GM19397 (cell line): ENCODE results near the gene PTMA.
"Not testable (repeated sequence)": the region's sequence is repeated elsewhere in the genome, so short reads cannot be mapped to it uniquely, and the experiment has no call there.

Source experiments
- ATAC-seq: cut with Tn5 transposase; IDR thresholded peaks from one replicate; pipeline ENCODE4 v1.9.1; 2021; ENCODE audit warnings: mild to moderate bottlenecking, moderate library complexity; ENCODE audit not compliant: unreplicated experiment

Gene PTMA

DNA sequence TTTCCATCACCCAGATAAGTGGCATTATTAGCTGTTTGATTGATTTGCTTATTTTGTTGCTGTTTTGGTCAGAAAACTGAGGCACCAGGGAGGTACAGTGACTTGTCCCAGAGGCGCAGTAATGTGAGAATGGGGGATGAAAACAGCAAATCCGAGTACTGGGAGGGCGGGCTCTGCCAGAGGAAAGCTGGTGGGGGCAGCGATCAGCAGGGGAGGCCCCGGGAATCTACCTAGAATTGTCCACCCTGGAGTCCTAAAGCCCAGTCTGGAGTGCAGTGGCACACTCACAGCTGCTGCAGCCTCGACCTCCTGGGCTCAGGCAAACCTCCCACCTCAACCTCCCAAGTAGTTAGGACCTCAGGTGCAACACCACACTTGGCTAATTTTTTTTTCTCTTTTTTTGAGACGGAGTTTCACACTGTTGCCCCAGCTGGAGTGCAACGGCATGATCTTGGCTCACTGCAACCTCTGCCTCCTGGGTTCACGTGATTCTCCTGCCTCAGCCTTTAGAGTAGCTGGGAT is 17.0 kb upstream of the PTMA start:
- ATAC-seq = no peak

DNA sequence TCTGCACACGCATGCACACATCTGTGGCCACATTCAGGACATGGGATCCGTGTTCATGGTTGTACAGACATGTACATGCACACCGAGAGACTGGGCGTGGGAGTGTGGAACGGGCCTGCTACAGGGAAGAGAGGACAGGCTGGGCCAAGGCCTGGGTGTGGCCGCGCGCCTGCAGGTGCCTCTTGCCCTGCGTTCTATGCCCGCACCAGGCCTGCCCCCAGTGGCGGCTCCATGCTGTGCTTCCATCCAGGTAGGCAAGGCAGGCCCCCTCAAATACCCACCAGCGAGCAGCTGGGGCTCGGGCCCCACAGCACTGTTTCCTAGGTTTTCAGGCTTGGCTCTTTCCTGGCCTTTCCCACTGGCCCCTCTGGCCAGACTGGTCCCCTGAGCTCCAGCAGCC is 15.5 kb upstream of the PTMA start:
- no peak for ATAC-seq

DNA sequence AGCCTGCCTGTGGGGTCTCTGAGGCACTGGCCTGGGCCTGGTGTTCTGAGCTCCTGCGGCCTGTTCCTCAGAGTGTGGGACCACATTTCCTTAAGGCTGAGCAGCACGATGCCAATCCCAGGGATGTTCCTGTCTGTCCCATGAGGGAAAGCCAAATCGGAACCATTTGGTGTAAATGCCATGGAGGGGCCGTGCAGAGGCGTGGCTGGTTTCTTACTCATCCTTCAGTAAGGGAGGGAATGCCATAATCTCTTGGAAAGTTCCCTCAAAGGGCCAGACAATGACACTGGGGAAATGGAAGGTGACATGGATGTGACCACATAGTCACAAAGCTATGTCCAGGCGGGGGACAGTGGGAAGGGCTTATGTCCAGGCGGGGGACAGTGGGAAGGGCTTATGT is 14.4 kb upstream of the PTMA start:
- ATAC-seq = no peak

DNA sequence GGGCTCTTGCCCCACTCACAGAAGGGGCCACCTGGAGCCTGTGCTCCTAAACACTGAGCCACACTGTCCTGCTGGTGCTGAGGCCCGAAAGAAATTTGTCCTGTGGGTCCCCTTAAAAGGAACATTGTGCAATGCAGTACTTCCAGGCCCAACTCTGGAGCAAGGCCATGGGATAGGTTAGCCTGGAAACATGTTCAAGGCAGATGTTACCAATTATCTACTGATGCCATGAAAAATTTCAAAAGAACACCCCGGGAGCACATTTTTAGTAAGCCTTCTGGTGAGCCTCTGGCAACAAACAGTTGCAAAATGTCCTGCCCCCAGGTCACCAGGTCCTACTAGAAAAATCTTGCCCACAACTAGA is 12.3 kb upstream of the PTMA start:
- ATAC-seq = no peak

DNA sequence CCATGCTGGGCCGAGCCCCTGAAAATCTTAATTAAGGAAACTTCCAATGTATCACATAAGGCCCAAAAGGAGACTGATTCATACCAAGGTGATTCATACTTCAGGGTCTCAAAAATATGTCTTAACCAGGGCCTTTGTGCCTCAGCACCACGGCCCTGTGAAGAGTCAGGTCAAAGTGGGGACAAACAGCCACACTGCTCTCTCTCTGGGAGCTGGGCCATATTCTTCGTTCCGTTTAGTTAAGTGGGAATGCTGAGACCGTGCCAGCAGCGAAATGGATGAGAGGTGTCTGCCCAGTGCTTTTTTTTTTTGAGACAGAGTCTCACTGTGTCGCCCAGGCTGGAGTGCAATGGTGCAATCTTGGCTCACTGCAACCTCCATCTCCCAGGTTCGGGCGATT is 9.3 kb upstream of the PTMA start:
- ATAC-seq = no peak

DNA sequence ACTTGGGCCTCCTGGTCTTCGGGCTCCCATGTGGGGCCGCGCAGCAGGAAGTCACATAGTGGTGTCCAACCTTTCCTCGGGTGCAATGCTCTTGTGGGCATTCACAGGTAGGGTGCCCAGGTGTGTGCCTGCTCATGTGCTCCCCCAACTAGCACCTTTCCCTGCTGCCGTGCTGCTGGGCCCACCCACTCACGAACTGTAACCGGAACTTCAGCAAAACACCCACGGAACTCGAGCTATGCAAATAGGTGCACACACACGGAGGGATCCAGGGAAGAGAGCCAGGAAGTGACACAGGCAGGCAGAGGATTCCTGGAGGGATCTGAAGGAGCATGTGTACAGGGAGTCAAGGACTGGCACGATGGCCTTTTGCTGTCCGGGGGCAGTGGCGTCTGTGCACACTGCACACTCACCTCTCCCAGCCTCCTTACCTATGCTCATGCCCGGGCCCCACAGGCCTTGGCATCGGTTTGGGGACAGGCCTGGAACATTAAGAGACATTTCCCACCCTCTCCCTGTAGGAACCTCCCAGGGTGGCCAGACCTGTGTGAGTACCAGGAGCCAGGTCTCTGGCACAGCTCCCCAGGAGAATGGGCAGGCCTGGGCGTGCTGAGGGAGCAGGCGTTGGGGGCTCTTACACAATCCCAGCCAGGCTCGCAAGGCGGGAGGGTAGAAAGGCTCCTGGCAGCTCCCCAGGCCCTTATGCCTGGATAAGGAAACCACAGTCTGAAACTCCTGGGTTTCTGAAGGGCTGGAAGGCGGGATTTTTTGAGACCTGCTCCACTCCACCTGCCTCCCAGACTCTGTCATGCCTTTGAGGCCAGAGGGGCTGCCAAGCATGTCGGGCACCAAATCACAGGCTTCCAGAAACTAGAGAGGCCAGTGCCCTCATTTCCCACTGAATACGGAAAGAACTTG is 6.6 kb upstream of the PTMA start:
- no peak for ATAC-seq

DNA sequence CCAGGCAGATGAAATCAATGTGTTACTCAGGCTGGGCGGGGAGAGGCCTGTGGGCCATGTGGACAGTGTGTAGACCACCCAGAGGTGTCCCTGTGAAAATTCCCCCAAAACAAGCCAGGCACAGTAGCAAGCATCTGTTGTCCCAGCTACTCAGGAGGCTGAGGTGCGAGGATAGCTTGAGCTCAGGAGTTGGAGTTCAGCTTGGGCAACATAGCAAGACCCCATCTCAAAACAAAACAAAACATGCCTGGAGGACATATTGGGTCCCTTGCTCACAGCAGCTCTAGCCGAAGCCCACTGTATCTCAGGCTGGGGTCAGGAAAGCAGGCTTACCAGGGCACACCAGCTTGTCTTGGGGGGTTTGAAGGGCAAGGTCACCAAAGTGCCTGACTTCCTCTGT is 4.3 kb upstream of the PTMA start:
- ATAC-seq = no peak

DNA sequence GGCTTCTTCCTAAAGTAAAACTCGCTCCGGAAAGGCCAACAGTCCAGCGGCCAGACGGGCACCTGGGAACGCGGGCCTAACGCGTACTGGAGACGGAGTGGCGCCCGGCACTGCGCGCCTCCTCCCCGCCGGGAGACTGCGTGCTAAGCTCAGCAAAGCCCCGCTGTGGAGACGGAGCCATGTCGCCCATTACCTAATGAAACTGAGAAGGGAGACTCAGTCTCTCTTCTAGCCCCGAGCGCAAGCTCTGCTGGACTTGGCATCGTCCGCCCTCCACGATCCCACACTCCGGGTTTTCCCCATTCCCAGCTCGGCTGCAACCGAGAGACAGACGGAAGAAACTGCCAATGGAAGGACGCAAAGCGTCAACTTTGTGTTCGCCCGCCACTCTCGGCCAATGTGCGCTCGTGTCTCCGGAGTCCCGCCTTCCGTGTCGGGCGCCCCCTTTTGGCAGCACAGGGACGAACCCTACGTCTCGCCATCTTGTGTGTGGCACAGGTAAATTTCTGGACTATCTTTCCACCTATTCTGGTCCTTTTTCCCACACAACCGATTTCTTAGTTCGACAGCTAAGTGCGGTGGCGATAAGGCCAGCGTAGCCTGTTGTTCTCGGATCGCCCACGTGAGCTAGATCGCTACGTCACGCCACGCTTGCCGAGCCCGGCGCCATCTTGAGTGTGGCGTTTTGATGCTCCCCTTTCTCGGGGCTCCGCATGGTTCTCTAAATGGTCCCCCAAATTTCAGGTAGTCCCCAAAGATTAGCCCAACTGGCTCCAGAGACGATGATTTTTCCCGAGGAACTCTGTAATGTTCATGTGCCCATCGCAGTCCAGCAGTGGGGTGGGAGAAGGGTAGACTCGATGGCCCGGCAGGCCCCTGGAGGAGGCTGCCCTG is 1.3 kb upstream of the PTMA start:
- peak; percentile 28 for ATAC-seq

DNA sequence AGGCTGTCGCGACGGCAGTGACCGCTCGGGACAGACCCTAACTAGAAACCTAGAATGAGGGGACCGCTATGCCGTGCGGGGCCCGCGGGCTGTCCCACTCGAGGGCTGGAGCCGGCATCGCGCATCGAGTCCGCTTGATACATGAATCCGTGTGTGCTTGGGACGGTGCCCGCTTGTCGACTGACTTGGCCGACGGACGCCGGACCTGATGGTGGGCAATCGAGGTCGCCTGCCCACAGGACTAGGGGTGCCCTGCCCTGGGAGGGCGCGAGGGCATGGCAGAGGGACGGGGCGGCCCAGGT is 749 bp upstream of the PTMA start:
- peak; percentile 0 for ATAC-seq

DNA sequence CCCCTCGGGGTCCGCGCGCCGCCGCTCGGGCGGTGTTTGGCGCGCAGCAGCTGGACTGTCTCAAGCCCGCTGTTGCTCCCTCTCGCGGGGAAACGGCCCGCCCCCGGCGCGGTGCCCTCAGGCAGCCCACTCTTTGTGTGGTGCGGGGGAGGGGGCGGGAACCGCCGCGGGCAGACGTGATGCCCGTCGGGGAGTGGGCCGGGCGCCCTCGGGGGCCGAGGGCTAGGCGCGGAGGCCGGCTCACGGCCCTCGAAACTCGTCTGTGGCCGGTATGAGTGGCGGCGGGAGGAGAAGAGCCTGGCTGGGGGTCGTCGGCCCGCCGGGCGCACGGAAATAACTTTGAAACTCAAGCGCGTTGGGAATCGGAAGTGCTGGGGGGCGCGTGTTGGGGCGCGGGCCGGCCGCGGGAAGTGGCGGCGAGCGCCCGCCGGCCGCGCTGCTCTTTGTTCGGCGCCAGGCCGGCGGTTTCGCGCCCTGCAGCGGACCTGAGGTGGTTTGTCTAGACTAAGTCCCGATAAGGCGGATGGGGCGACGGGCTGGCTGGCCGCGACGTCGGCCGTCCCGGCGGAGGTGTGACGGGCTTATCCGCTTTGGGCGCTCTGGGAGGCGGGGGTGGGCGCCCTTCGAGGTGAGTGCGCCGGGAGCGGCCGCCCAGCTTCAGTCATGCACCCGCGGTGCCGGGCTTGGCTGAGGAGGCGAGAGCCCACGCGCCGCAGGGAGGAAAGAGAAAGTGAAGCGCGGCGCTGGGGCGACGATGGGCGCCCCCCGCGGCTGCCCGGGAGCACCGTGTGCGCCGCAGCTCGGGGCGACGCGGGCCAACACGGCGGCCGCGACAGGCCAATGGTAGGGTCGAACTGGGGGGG is 679 bp downstream of the PTMA start:
- no peak for ATAC-seq

DNA sequence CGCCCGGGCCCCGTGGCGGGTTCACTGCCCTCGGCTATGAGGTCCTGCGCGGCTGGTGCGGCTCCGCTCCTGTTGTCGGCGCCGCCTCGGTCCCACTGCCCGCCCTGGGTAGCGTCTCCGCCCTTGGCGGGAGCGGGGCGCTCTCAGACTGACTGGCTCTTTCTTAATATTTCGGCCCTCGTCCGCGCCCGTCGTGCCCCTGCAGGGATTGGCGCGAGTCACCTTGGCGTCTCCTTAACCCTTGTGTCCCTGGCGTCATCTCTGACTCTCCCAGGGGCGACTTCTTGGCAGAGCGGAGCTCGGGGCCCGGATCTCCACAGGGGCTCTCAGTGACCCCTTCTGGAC is 1.3 kb downstream of the PTMA start:
- no peak for ATAC-seq

DNA sequence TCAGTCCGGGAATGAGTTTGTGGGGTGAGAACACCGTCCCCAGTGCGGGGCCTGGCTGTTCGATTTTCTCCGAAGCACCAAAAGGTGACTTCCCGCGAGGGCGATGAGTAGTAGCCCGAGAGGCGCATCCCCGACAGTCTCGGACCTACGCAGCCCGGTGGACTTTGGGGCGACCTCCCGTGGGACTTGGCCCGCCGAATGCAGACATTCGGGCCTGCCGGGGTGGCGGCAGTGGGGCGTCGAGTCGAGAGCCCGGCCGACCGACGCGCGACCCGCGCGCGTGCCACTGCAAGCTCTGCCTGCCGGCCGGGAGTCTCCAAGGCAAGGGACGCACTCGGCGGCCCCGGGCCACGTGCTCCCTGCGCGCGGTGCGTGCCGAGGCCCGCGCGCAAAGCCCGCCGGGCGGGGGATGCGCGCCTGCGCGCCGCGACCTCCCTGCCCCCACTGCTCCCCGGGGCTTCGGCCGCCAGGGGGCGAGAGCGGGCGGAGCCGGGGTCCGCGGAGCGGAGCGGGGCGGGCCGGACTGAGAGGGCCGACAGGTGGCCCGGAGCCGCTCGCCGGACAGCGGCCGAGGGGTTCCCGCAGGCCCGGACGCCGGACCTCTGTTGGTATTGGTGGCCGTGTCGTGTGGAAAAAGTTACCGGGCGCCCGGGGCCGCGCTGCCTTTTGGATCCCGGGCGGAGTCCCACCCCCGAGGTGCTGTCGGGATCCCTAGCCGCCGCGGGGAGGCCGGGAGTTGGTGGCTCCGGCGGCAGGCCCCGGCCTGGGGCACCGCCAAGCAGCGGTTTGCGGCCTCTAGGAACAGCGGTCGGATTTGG is 1.9 kb downstream of the PTMA start:
- ATAC-seq = peak; percentile 17

DNA sequence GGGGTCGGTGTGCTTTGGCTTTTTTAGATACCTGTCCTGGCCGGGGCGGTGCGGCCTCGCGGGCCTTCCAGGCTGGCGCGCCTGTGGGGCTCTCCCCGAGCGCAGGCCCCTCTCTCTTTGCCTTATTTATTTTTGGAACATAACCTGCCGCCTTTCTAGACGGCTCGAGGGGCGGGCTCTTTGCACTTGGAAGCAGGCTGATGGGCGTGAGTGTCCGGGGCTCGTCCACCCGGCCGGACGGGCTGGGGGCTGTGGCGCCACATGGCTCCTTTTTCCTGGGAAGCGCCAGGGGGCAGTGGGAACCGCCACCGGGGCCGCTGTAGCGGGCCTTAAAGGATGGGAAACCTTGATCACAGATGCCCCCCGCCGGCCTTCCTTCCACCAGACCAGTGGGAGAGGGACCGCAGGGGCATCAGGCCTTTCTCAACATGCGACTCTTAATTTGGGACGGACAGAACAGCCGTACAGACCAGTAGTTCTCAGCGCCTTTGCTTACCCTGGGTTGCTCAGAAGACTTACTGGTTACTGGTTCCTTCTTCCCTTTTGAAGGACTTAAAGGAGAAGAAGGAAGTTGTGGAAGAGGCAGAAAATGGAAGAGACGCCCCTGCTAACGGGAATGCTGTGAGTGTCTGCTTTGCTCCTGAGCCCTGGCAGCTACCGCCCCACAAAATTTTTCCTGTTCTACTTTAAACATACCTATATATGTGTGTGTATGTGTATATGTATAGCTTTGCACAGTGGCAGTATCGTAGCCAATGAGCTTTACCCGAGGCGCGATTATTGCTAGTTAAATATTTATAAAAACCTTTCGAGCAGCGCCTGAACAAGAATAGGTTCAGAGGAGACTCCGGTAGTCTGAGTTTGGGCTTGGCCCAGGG is 2.7 kb downstream of the PTMA start:
- ATAC-seq = no peak

DNA sequence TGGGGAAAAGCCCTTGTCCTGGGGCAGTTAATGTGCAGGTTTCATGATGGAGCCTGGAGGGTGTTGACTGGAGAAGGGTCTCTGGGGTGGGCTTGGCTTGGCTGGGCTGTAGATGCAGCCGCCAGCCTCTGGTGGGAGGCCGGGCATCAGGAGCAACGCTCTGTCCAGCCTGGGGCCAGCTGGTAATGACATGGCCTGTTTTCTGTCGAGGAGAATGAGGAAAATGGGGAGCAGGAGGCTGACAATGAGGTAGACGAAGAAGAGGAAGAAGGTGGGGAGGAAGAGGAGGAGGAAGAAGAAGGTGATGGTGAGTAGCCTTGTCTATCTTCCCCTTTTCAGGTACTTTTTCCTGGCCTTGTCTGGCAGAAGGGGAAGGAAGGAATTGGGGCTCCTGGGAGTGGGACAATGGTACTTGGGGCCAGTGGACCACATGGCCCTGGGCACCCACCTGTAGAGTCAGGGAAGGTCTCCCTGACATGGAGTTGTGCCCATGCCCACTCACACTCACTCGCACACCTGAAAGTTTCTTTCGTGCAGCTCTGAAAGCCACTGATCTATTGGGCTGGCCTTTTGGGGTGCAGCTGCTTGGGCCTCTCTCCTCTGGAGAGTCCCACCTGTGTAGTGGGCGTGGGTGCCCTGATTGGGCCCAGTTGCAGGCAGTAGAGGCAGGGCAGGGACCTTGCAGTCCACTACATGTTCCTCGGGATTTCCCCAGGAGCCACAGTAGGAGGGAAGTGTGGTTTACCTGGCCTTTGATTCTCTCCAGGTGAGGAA is 3.5 kb downstream of the PTMA start:
- ATAC-seq = no peak

DNA sequence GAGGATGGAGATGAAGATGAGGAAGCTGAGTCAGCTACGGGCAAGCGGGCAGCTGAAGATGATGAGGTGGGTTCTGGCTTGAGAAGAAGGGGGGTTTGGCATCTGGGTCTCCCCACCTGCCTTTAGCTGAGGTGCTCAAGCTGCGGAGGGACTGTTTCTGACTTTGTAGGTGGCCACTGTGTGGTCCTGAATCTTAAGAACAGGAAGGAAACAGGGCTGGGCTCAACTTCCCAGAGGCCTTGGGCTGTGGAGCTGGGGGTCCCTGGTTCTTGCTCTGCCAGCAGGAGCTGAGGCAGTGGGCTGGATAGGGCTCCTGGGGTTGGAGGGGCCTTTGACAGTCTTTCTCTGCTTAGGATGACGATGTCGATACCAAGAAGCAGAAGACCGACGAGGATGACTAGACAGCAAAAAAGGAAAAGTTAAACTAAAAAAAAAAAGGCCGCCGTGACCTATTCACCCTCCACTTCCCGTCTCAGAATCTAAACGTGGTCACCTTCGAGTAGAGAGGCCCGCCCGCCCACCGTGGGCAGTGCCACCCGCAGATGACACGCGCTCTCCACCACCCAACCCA is 4.2 kb downstream of the PTMA start:
- not testable (repeated sequence) for ATAC-seq

DNA sequence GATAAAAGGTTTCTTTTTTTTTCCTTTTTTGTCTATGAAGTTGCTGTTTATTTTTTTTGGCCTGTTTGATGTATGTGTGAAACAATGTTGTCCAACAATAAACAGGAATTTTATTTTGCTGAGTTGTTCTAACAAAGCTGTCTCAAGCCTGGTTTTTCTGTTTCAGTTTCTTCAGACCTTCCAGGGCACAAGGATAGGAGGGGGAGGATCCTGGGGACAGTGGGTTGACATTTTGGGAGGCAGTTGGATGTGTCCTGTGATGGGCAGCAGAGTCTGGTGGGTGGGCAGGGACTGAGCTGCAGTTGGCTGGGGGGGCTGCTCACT is 5.0 kb downstream of the PTMA start:
- ATAC-seq = not testable (repeated sequence)

DNA sequence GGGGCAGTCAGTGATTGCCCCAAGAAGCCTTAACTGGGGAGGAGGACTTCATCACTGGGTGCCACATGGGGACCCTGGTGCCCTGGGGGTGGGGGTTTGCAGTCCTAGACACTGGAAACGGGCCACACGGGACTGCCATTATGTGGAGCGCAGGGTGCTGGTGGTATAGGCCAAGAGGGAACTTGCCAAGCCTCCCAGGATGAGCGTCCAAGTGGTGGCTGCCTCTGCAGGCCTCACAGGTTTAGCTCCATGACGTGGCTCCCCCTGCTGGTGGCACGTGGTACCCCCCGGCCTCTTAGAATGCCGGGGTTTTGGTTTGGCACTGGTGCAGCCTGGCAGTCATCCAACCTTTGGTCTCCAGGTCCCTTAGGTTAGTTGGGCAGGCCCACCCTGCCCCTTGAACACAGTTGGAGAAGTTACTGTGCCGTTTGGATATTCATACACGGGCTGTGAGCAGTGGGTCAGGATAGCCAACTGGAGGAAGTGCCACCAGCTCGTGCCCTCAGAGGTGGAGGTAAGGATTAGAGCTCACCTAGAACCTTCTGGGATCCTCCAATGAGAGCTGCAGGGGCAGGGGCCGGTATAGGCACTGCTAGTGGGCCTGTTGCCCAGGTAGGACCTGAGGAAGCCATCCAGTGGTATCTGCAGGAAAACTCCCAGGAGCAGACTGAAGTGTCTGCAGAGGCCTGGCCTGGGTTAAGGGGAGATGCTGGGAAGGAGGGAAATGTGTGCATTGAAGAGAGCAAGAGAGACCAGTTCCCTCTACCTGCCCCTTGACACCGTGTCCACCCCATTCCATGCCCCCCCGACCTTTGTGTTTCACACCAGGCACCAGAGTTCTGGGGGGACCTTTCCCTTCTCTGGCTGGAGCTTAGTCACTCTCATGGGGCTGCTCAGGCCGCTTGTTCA is 5.7 kb downstream of the PTMA start:
- no peak for ATAC-seq
